NCI-H1105 (cell line): ENCODE results near the gene ZCCHC7.

Experiments
- DNase-seq: peaks from one replicate; lab custom pipeline; 2025; lab: John Stamatoyannopoulos, UW

Gene ZCCHC7

GRCh38 chr9:37336150-37336549, 215.8 kb downstream of the ZCCHC7 start:
- no peak for DNase-seq

GRCh38 chr9:37337301-37337890, 217.0 kb downstream of the ZCCHC7 start:
- DNase-seq = no peak

DNA sequence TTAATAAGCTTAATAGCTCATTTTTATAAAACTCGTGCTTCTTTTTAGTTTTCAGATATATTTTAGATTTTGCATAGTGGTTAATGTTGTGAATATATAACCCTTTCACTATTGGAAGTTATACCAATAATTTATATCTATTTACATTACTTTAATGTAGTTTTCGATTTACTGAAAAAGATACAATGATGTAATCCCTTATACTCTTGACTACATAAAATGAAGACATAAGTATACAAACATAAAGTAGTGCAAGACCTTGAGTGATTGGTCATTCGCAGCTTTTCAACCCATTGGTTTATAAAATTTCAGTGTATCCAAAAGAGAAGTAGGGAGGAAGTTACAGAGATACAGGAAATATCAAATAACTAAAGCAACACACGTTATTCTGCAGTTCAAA, 217.8 kb downstream of the ZCCHC7 start:
- no peak for DNase-seq

DNA sequence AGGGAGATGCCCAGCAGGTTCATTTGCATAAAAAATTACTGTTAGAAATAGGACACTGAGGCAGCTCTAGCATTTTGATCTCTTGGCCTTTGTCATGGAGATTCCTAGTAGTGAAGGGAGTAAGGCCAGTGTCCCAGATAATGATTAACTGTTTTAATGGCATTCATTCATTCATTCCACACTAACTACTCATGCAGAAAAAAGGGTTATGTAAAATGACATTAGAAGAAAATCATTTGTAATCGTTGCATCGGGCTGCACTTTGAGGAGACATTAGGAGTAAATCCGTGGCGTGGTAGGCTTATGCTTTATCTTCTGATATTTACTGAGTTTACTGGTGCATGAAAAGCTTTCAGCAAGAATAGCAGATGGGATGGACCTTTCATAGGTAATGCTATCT, 219.5 kb downstream of the ZCCHC7 start:
- no peak for DNase-seq

GRCh38 chr9:37340961-37341360, 220.6 kb downstream of the ZCCHC7 start:
- DNase-seq = no peak

GRCh38 chr9:37341704-37342103, 221.3 kb downstream of the ZCCHC7 start:
- DNase-seq = no peak

DNA sequence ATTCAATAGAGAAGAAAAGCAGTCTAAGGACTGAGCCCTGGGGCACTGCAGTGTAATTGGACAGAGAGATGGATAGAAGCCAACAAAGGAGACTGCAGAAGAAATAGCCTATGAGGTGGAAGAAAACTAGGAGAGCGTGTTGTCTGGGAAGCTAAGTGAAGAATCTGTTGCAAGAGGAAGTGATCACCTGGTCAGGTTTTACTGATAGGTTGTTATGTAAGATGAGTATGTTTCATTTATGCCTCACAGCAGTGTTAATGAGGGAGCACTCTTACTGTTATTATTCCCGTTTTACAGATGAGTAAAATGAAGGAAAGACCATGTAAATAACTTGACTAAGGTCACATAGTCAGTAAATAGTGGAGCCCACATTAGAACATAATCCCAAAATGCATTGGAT, 222.1 kb downstream of the ZCCHC7 start:
- DNase-seq = no peak

DNA sequence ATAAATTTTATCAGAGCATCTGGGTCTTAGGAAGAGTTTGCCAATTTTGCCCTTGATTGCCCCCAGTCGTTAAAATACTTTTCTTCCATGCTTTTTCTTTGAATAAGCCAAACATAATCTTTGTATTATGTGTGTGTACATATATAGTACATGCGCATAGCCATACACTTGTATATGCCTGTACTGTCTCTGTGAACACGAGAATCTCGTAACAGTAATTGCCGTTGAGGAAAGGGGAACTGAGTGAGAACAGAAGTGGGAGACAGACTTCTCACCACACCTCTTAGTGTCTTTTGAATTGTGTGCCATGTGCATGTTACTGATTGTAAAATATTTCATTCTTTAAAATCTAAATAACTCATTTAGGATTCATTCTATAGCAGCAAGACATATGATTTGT, 222.5 kb downstream of the ZCCHC7 start:
- DNase-seq = no peak

- DNase-seq = no peak
Observed at GRCh38 chr9:37343724-37344123, 223.3 kb downstream of the ZCCHC7 start.

DNA sequence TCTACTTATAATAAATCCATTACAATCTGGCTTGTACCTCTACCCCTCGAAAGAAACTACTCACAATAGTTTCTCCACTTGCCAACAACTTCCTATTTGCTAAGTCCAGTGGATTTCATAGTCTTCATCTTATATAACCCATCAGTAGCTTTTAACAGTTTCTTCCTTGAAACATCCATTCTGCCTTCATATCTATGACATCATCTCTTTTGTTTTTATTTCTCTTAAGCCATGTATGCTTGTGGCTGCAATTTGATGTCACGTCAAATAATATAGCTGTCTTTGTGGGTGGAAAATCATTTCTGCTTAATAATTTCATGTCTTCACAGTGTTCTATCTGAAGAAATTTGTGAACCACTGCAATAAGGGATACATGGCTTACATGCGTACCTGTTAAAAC, 224.7 kb downstream of the ZCCHC7 start:
- DNase-seq = no peak

GRCh38 chr9:37348917-37349316, 228.5 kb downstream of the ZCCHC7 start:
- no peak for DNase-seq

DNA sequence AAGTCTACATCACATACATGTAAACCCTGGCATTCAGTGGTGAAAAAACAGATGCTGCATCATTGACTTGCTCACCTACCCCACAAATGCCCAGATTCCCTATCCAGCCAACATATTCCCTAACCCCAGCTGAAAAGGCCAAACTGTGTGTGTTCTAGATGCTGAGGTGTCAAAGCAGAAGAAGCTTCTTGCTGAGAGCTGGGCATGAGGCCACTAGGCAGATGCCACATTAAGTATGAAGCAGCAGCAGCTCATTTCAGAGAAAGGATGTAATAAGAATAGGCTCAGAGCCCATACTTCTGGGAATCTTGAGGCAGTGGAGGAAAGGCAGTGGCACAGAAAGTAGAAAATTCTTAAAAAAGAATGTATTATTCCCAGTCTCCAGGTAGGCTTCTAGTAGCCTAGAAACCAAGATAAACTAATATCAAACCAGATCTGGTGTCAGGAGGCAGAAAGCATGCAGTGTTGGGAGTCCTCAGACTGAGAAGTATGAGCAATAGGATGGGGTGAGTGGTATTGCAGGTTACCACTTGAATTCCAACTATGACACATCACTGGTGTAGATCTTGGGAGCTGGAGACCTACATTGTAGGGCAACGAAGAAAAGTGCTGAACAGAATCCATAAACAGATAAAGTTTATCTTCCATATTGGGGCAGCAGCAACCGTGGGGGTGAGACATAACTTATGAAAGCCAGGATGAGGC, 230.3 kb downstream of the ZCCHC7 start:
- no peak for DNase-seq

- DNase-seq = no peak
Observed at GRCh38 chr9:37353791-37354190, 233.4 kb downstream of the ZCCHC7 start.

GRCh38 chr9:37362430-37362829, 242.1 kb downstream of the ZCCHC7 start:
- no peak for DNase-seq

GRCh38 chr9:37363124-37363523, 242.8 kb downstream of the ZCCHC7 start:
- DNase-seq = no peak

- DNase-seq = no peak
Observed at GRCh38 chr9:37364136-37364535, 243.8 kb downstream of the ZCCHC7 start.

DNA sequence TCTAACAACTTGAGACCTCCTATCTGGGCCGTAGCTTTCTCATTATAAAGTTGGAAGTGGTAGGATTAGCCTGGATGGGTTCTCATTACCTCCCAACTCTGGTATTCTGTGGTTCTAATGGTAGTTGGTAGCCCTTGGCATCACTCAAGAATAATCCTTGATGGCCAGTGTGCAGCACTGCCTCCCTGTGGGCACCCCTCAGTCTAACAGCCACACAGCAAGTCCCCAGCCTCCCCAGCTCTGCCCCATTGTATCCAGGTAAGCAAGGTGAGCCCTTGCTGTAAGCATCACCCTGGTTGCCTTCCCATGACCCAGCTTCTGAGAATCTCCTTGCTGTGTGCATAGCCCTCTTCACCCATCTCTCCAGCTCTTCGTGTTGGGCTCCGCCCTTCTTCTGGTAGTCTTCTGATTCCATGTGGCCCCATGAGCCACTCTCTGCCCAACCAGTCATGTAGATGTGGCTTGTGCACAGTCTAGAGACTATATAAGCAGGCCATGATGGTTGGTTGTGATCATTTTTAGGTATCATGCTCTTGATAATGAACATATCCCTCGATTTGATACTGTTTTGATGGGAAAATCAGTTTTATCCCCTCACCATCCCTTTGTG, 244.5 kb downstream of the ZCCHC7 start:
- no peak for DNase-seq

DNA sequence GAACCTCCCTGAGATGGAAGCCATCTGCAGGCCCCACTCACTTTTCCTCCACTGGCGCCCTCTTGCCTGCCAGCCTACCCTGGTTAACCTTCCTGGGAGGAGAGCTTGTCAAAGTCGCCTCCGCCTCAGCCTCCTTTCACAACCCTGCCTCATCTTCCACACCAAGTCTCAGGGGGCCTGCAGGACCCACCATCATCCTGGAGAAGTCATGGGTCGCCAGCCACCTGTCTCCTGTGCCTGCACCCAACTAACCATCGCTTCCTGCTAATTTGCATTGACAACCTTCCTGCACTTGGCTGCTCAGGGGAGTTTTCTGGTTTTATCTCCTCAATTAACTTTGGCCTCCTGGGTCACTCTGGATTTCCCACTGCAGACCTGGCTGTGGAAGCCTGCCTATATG, 249.3 kb downstream of the ZCCHC7 start:
- DNase-seq = no peak

DNA sequence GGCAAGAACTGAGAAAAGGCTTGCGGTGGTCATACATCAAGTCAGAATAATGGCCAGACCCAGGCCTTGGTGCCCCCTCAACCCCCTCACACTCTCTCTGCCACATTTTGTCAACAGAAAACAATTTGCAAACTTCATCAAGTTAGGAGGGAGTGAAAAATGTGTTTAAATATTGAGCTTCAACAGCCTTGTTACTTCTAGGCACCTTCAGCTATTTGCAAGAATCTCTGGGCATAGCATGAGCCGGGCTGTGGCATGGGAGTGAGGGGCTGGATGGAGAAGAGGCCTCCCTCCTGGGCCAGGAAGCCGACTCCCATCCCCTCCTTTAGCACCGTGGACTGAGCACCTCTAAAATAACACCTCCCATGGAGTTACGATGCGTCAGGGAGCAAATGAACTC, 249.9 kb downstream of the ZCCHC7 start:
- DNase-seq = no peak

DNA sequence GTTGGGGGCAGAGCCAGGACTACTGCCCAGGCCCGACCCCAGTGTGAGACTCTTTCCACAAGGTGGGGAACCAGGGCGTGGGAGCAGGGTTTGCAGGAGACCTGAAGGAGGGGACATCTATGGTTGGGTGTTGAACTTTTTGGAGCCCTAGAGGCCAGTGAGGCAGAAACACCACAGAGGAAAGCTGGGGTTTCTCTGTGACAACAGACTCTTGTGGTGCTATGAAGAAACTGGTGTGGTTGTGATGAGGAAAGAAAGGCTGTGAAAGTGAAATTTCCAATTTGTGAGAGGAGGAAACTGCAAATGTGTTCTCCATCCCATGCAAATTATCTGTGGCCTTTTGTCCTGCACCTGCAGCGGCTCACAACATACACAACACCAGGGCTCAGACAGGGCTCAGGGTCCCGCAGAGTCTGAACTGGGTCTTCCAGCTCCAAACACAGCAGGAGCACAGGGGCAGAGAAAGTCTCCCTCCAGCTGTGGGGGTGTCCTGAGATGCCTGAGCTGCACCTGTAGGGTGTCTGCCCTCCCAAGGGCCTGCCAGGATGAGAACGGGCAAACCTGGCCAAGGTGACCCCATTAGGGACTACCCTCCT, 250.7 kb downstream of the ZCCHC7 start:
- DNase-seq = no peak

DNA sequence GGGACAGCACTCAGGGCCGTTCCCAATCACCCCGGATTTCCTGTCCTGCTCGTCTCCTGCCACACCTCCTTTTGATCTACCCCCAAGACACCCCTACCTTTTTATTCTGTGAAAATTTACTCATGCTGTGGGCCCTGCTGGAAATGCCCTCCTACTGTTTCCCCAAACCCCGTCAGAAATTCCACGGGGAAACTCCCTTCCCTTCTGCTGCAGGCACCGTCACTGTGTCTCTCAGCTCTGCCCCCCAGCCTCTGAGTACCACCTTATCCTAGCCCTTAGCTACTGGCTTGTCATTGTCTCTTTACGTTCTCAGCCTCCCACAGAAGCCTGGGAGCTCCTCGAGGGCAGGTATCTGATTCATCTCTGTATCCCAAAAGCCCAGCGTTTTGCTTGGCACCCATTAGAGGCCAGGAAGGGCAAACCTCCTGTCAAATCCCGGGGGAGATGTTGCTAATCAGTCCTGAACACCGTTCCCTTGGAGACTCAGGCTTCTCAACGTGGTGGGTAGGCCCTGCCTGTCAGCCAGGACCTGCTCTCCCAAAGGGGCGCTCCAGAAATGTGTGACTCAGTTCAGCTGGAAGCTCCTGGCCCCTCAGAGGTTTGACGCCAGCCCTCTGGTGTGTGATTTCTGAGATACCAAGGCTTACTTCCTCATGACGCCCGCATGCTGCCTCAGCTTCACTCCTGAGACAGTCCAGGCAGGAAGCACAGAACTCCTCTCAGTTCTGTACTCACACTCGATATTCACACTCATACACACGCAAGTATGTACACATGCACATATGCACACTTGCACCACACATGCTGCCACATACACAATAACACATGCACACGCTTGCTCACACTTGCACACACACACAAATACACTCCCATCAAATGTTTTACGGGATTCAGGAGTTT, 251.4 kb downstream of the ZCCHC7 start:
- no peak for DNase-seq

DNA sequence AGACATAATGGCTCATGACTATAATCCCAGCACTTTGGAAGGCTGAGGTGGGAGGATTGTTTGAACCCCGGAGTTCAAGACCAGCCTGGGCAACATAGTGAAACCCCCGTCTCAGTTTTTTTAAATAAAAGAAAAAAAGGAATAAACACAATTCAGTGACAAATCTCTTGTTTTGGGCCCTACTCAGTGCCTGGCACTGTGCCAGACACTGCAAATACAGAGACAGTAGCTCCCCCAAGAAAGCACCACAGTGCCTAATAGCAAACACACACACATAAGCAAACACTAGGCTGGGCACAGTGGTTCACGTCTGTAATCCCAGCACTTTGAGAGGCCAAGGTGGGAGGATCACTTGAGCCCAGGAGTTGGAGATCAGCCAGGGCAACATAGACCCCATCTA, 252.5 kb downstream of the ZCCHC7 start:
- DNase-seq = no peak
